ENCODE measurements around the gene SLC7A10. TPM values are rescaled to one million over a fixed set of nuclear protein-coding genes. Genes with fewer than 3 reads are reported as not detected.
A peak's percentile ranks its signal among the peaks of the same experiment; 100 is the strongest.
"Not testable (repeated sequence)": the region's sequence is repeated elsewhere in the genome, so short reads cannot be mapped to it uniquely, and the experiment has no call there.

SLC7A10 gene
- total RNA-seq, 1 donor from 2014 or later = 0.62 TPM

GRCh38 chr19:33226550-33227241 is 1.0 kb upstream of the SLC7A10 start:
- TF ChIP-seq CTCF (IDR thresholded peaks at IDR 0.05) = no peak
- Histone ChIP-seq H3K27ac (peak overlapping the region; percentile 36), H3K4me1 (peaks cover 5% of the 10 kb centered on the region), H3K9me3 (peaks cover 13% of the 10 kb centered on the region), H3K4me3 (peak overlapping the region; percentile 45), H3K36me3 (no peaks in the 10 kb centered on the region), H3K27me3 (ENCODE audit: low read depth) (peaks cover 38% of the 10 kb centered on the region)
- intact Hi-C loops (cut with DNase I) = no loop called here
- peak; percentile 83 for ATAC-seq
- peak; percentile 79 for DNase-seq

GRCh38 chr19:33224694-33225457 is 774 bp downstream of the SLC7A10 start:
- peaks cover 5% of the 10 kb centered on the region for H3K4me1 ChIP-seq
- no peak for TF ChIP-seq CTCF (IDR thresholded peaks at IDR 0.05)
- H3K36me3 ChIP-seq = no peaks in the 10 kb centered on the region
- no peak overlapping the region for H3K4me3 ChIP-seq
- ATAC-seq (no peak), DNase-seq (no peak)
- intact Hi-C loops (cut with DNase I) = no loop called here
- no peak overlapping the region for H3K27ac ChIP-seq
- peaks cover 13% of the 10 kb centered on the region for H3K9me3 ChIP-seq
- H3K27me3 ChIP-seq (ENCODE audit: low read depth) = peaks cover 43% of the 10 kb centered on the region

GRCh38 chr19:33222255-33222654 is 3.4 kb downstream of the SLC7A10 start:
- H3K27me3 ChIP-seq (ENCODE audit: low read depth) = peaks cover 38% of the 10 kb centered on the region
- H3K27ac ChIP-seq; ATAC-seq; H3K36me3 ChIP-seq; DNase-seq; intact Hi-C loops (cut with DNase I); H3K9me3 ChIP-seq; H3K4me3 ChIP-seq; H3K4me1 ChIP-seq: not testable (repeated sequence)

- Histone ChIP-seq H3K27ac (no peak overlapping the region), H3K27me3 (ENCODE audit: low read depth) (peaks cover 32% of the 10 kb centered on the region), H3K4me3 (no peak overlapping the region), H3K9me3 (no peaks in the 10 kb centered on the region), H3K4me1 (peaks cover 5% of the 10 kb centered on the region), H3K36me3 (no peaks in the 10 kb centered on the region)
- intact Hi-C loops (cut with DNase I) = no loop called here
- ATAC-seq (no peak), DNase-seq (no peak)
- no peak for TF ChIP-seq CTCF (IDR thresholded peaks at IDR 0.05)
Observed at GRCh38 chr19:33221638-33222037, 4.0 kb downstream of the SLC7A10 start.

- intact Hi-C loops (cut with DNase I) = no loop called here
- no peak for DNase-seq
- H3K4me1 ChIP-seq = peaks cover 5% of the 10 kb centered on the region
- no peak overlapping the region for H3K4me3 ChIP-seq
- no peak overlapping the region for H3K27ac ChIP-seq
- H3K9me3 ChIP-seq = no peaks in the 10 kb centered on the region
- no peaks in the 10 kb centered on the region for H3K36me3 ChIP-seq
- no peak for ATAC-seq
- peaks cover 24% of the 10 kb centered on the region for H3K27me3 ChIP-seq (ENCODE audit: low read depth)
- TF ChIP-seq CTCF (IDR thresholded peaks at IDR 0.05) = no peak
Observed at GRCh38 chr19:33220735-33221134, 4.9 kb downstream of the SLC7A10 start.

GRCh38 chr19:33220115-33220514 is 5.5 kb downstream of the SLC7A10 start:
- no peaks in the 10 kb centered on the region for H3K36me3 ChIP-seq
- no peak for TF ChIP-seq CTCF (IDR thresholded peaks at IDR 0.05)
- no peak overlapping the region for H3K27ac ChIP-seq
- H3K9me3 ChIP-seq = no peaks in the 10 kb centered on the region
- H3K4me1 ChIP-seq = no peaks in the 10 kb centered on the region
- intact Hi-C loops (cut with DNase I) = no loop called here
- DNase-seq = no peak
- H3K4me3 ChIP-seq = no peak overlapping the region
- peaks cover 18% of the 10 kb centered on the region for H3K27me3 ChIP-seq (ENCODE audit: low read depth)
- ATAC-seq = no peak

Measured in lower lobe of right lung (tissue), 2 donors.